GM21717 (cell line): ENCODE measurements around the gene CCL14.
"Not testable (repeated sequence)": the region's sequence is repeated elsewhere in the genome, so short reads cannot be mapped to it uniquely, and the experiment has no call there.

Source experiments
- ATAC-seq: cut with Tn5 transposase; IDR thresholded peaks from one replicate; pipeline ENCODE4 v1.9.1; 2021; ENCODE audit warnings: mild to moderate bottlenecking, moderate library complexity; ENCODE audit not compliant: unreplicated experiment

Gene CCL14

GRCh38 chr17:35943537-35943936 lies 43.0 kb downstream of the CCL14 start, which contains the start of gene LYZL6:
LYZL6 (minus strand) TSS chr17:35943713; CDS start chr17:35939356, 4,357 bp downstream.
- no peak for ATAC-seq

GRCh38 chr17:35942588-35943186 lies 43.8 kb downstream of the CCL14 start:
- no peak for ATAC-seq

GRCh38 chr17:35938492-35938891 lies 48.0 kb downstream of the CCL14 start:
- ATAC-seq = not testable (repeated sequence)

DNA sequence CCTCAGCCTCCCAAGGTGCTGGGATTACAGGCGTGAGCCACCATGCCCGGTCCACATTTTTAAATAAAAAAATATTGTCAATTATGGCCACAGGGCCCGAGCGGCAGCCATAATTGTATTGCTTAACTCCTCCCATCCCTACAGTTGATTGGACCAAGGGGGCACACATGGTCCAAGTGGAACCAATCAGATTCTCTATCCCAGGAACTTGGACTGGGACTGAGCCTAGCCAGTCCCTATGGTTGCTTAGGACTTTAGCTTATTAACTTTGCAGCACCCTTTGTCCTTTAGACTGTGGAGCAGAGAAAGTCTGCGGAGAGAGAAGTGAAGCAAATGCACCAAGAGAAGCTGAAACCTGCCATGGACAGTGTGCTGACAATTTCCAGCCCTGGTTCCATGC lies 50.5 kb downstream of the CCL14 start:
- no peak for ATAC-seq

- no peak for ATAC-seq
These were observed 51.8 kb downstream of the CCL14 start for GRCh38 chr17:35934760-35935159.
